HEK293 (cell line): ENCODE measurements around the gene TMPRSS12.

Experiments
- CTCF ChIA-PET: fragments of 350-600 bp; formaldehyde crosslinking; extraction: SDS; loops from one replicate; lab custom pipeline; 2021; ENCODE audit warnings: antibody characterized with exemption; lab: Yijun Ruan, JAX
- POLR2A ChIA-PET: fragments of 300-600 bp; formaldehyde crosslinking; extraction: SDS; loops from one replicate; lab custom pipeline; 2020; ENCODE audit warnings: antibody characterized with exemption, inconsistent platforms; lab: Yijun Ruan, JAX
- H3K27ac ChIP-seq: fragments of 200-500 bp; sonication (Bioruptor generic); 2 replicates; pipeline ENCODE4 v1.5.1; 2014; ENCODE audit warnings: low read depth, low read length, control low read depth, inconsistent platforms; ENCODE audit errors: extremely low read depth
- H3K36me3 ChIP-seq, 2 experiments: fragments of 200-500 bp in 1 of 2; sonication (Bioruptor generic) in 1 of 2; 1 replicate in 1 of 2; 2 replicates in 1 of 2; pipeline ENCODE4 v1.5.1; 2014 to 2017; ENCODE audit warnings: inconsistent platforms in 2 of 2, low read length in 2 of 2; ENCODE audit not compliant: control insufficient read depth in 2 of 2, insufficient read depth in 1 of 2
- H3K4me1 ChIP-seq: fragments of 200-500 bp; sonication (Bioruptor generic); 2 replicates; pipeline ENCODE4 v1.5.1; 2014; ENCODE audit warnings: mild to moderate bottlenecking, low read length, inconsistent platforms; ENCODE audit not compliant: control insufficient read depth, insufficient read depth
- H3K4me3 ChIP-seq: 2 replicates; pipeline ENCODE4 v1.5.1; 2011; ENCODE audit warnings: low read depth, mild to moderate bottlenecking, control low read depth, low read length, moderate library complexity
- H3K9me3 ChIP-seq: fragments of 200-500 bp; sonication (Bioruptor generic); 2 replicates; pipeline ENCODE4 v1.5.1; 2014; ENCODE audit warnings: low read depth, low read length, inconsistent platforms; ENCODE audit not compliant: control insufficient read depth, insufficient read depth
- BCL11B ChIP-seq: fragments of 450-650 bp; formaldehyde crosslinking; IDR thresholded peaks from 2 replicates; pipeline ENCODE4 v1.5.1; 2016; ENCODE audit warnings: low read depth, missing biosample characterization, missing genetic modification characterization
- GFI1B ChIP-seq: fragments of 450-650 bp; formaldehyde crosslinking; IDR thresholded peaks from 2 replicates; pipeline ENCODE4 v1.5.1; 2016; ENCODE audit warnings: missing biosample characterization, missing genetic modification characterization
- KLF9 ChIP-seq: fragments of 450-650 bp; formaldehyde crosslinking; IDR thresholded peaks from 2 replicates; pipeline ENCODE4 v1.5.1; 2016; ENCODE audit warnings: missing biosample characterization, missing genetic modification characterization, low read depth
- SALL2 ChIP-seq: fragments of 450-650 bp; formaldehyde crosslinking; IDR thresholded peaks from 2 replicates; pipeline ENCODE4 v1.5.0; 2017; ENCODE audit warnings: missing biosample characterization, mild to moderate bottlenecking, missing genetic modification characterization, borderline replicate concordance
- ZEB2 ChIP-seq: fragments of 450-650 bp; formaldehyde crosslinking; IDR thresholded peaks from 2 replicates; pipeline ENCODE4 v1.5.1; 2016; ENCODE audit warnings: missing biosample characterization, missing genetic modification characterization
- ZNF2 ChIP-seq: fragments of 450-650 bp; formaldehyde crosslinking; IDR thresholded peaks from 2 replicates; pipeline ENCODE4 v1.5.1; 2016; ENCODE audit warnings: missing biosample characterization, missing genetic modification characterization
- ZNF214 ChIP-seq: fragments of 450-650 bp; formaldehyde crosslinking; IDR thresholded peaks from 2 replicates; pipeline ENCODE4 v1.5.1; 2017; ENCODE audit warnings: missing biosample characterization, mild to moderate bottlenecking, missing genetic modification characterization, borderline replicate concordance
- ZNF221 ChIP-seq: fragments of 450-650 bp; formaldehyde crosslinking; IDR thresholded peaks from 2 replicates; pipeline ENCODE4 v1.5.1; 2017; ENCODE audit warnings: missing biosample characterization, missing genetic modification characterization, borderline replicate concordance
- ZNF311 ChIP-seq: fragments of 450-650 bp; formaldehyde crosslinking; IDR thresholded peaks from 2 replicates; pipeline ENCODE4 v1.5.1; 2017; ENCODE audit warnings: missing biosample characterization, missing genetic modification characterization, borderline replicate concordance
- ZNF335 ChIP-seq: fragments of 450-650 bp; formaldehyde crosslinking; conservative IDR thresholded peaks from 2 replicates; pipeline ENCODE4 v1.5.1; 2016; ENCODE audit warnings: missing biosample characterization, missing genetic modification characterization
- ZNF416 ChIP-seq: fragments of 450-650 bp; formaldehyde crosslinking; IDR thresholded peaks from 2 replicates; pipeline ENCODE4 v1.5.1; 2016; ENCODE audit warnings: missing biosample characterization, missing genetic modification characterization
- ZNF510 ChIP-seq: fragments of 450-650 bp; formaldehyde crosslinking; IDR thresholded peaks from 2 replicates; pipeline ENCODE4 v1.5.1; 2018; ENCODE audit warnings: mild to moderate bottlenecking, missing genetic modification characterization, missing biosample characterization; ENCODE audit not compliant: insufficient replicate concordance
- ZNF529 ChIP-seq: fragments of 450-650 bp; formaldehyde crosslinking; IDR thresholded peaks from 2 replicates; pipeline ENCODE4 v1.5.1; 2017; ENCODE audit warnings: missing genetic modification characterization, missing biosample characterization; ENCODE audit not compliant: insufficient replicate concordance
- ZNF629 ChIP-seq: fragments of 450-650 bp; formaldehyde crosslinking; IDR thresholded peaks from 2 replicates; pipeline ENCODE4 v1.5.1; 2017; ENCODE audit warnings: missing biosample characterization, missing genetic modification characterization
- ZNF654 ChIP-seq: fragments of 450-650 bp; formaldehyde crosslinking; IDR thresholded peaks from 2 replicates; pipeline ENCODE4 v1.5.1; 2016; ENCODE audit warnings: low read depth, missing biosample characterization, missing genetic modification characterization
- ZNF677 ChIP-seq: fragments of 450-650 bp; IDR thresholded peaks from 2 replicates; pipeline ENCODE4 v1.5.0; 2018; ENCODE audit warnings: missing biosample characterization, mild to moderate bottlenecking, missing genetic modification characterization, moderate library complexity
- ZNF791 ChIP-seq: fragments of 450-650 bp; formaldehyde crosslinking; IDR thresholded peaks from 2 replicates; pipeline ENCODE4 v1.5.1; 2016; ENCODE audit warnings: missing biosample characterization, missing genetic modification characterization
- TF ChIP-seq, protein P1 (sequence below): fragments of 450-650 bp; formaldehyde crosslinking; IDR thresholded peaks from 2 replicates; pipeline ENCODE4 v1.5.1; 2016; ENCODE audit warnings: missing biosample characterization, missing genetic modification characterization, borderline replicate concordance
- TF ChIP-seq, protein P2 (sequence below): fragments of 450-650 bp; IDR thresholded peaks from 2 replicates; pipeline ENCODE4 v1.5.1; 2018; ENCODE audit warnings: missing biosample characterization, mild to moderate bottlenecking, missing genetic modification characterization
- TF ChIP-seq, protein P3 (sequence below): fragments of 450-650 bp; formaldehyde crosslinking; IDR thresholded peaks from 2 replicates; pipeline ENCODE4 v1.5.1; 2016; ENCODE audit warnings: missing biosample characterization, missing genetic modification characterization
- TF ChIP-seq, protein P4 (sequence below): fragments of 450-650 bp; formaldehyde crosslinking; IDR thresholded peaks from 2 replicates; pipeline ENCODE4 v1.5.1; 2016; ENCODE audit warnings: missing biosample characterization, missing genetic modification characterization, low read depth
- TF ChIP-seq, protein P5 (sequence below): fragments of 450-650 bp; formaldehyde crosslinking; IDR thresholded peaks from 2 replicates; pipeline ENCODE4 v1.5.1; 2016; ENCODE audit warnings: missing biosample characterization, missing genetic modification characterization

TMPRSS12 gene

DNA sequence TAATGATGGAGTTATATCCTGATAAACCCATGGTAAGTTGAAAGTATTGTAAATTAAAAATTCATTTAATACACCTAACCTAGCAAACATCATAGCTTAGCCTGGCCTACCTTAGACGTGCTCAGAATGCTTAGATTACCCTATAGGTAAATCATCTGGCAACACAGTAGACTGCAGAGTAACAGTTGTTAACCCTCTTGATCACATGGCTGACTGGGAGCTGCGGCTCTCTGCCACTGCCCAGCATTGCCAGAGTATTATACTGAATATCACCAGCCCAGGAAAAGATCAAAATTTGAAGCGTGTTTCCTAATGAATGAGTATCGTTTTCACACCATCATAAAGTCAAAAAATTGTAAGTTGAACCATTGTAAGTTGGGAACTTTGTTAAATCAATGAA, 17.8 kb upstream of the TMPRSS12 start:
- Histone ChIP-seq H3K4me3 (no peak overlapping the region), H3K27ac (no peak overlapping the region), H3K4me1 (no peaks in the 10 kb centered on the region), H3K36me3 (no peaks in the 10 kb centered on the region), H3K9me3 (no peaks in the 10 kb centered on the region)
- TF ChIP-seq ZNF677 (tag by site-specific recombination): no peak
- no peak for TF ChIP-seq ZNF416 (tag by site-specific recombination)
- TF ChIP-seq ZNF335: 0 out of 2 replicates have a peak, but pooled peaks have one; percentile 24
- no peak for TF ChIP-seq SALL2 (tag by site-specific recombination)
- TF ChIP-seq ZNF510 (tag by site-specific recombination): no peak
- TF ChIP-seq, protein P1, sequence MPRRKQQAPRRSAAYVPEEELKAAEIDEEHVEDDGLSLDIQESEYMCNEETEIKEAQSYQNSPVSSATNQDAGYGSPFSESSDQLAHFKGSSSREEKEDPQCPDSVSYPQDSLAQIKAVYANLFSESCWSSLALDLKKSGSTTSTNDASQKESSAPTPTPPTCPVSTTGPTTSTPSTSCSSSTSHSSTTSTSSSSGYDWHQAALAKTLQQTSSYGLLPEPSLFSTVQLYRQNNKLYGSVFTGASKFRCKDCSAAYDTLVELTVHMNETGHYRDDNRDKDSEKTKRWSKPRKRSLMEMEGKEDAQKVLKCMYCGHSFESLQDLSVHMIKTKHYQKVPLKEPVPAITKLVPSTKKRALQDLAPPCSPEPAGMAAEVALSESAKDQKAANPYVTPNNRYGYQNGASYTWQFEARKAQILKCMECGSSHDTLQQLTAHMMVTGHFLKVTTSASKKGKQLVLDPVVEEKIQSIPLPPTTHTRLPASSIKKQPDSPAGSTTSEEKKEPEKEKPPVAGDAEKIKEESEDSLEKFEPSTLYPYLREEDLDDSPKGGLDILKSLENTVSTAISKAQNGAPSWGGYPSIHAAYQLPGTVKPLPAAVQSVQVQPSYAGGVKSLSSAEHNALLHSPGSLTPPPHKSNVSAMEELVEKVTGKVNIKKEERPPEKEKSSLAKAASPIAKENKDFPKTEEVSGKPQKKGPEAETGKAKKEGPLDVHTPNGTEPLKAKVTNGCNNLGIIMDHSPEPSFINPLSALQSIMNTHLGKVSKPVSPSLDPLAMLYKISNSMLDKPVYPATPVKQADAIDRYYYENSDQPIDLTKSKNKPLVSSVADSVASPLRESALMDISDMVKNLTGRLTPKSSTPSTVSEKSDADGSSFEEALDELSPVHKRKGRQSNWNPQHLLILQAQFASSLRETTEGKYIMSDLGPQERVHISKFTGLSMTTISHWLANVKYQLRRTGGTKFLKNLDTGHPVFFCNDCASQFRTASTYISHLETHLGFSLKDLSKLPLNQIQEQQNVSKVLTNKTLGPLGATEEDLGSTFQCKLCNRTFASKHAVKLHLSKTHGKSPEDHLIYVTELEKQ (tag by site-specific recombination): no peak
- TF ChIP-seq, protein P2, sequence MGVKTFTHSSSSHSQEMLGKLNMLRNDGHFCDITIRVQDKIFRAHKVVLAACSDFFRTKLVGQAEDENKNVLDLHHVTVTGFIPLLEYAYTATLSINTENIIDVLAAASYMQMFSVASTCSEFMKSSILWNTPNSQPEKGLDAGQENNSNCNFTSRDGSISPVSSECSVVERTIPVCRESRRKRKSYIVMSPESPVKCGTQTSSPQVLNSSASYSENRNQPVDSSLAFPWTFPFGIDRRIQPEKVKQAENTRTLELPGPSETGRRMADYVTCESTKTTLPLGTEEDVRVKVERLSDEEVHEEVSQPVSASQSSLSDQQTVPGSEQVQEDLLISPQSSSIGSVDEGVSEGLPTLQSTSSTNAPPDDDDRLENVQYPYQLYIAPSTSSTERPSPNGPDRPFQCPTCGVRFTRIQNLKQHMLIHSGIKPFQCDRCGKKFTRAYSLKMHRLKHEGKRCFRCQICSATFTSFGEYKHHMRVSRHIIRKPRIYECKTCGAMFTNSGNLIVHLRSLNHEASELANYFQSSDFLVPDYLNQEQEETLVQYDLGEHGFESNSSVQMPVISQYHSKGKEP (tag by site-specific recombination): no peak
- POLR2A ChIA-PET: interaction anchor here (0.7 to 1.4 kb wide), 3 partner anchors 201 to 516 kb away, joined by 3 to 5 read pairs (median 4); partner anchors contain the start of genes CSRNP2 and SLC11A2
- CTCF ChIA-PET: interaction anchor here (0.6 to 4.8 kb wide), 19 partner anchors 45 to 1047 kb away, joined by 3 to 55 read pairs (median 4); partner anchors contain the start of gene SLC11A2

DNA sequence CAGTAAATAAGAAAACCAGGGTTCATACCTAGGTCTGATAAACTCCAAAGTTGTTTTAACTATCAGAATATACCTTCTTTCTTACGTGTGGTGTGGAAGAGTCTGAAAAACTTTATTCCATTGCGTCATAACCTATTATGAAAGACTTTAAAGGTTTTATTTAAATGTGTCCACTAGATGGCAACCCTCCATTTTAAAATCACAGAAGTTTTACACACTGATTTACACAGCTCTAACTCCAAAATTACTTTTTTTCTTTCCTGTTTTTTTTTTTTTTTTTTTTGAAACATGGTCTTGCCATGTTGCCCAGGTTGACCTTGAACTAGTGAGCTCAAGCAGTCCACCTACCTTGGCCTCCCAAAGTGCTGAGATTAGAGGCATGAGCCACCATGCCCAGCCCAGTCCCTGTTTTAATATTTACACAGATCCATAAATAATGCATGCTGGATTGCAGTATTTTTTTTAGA, 17.3 kb upstream of the TMPRSS12 start:
- Histone ChIP-seq H3K4me3 (no peak overlapping the region), H3K27ac (no peak overlapping the region), H3K9me3 (no peaks in the 10 kb centered on the region), H3K36me3 (no peaks in the 10 kb centered on the region), H3K4me1 (no peaks in the 10 kb centered on the region)
- ChIA-PET CTCF (interaction anchor here (0.6 to 4.8 kb wide), 30 partner anchors 12 to 1048 kb away, joined by 3 to 55 read pairs (median 3); partner anchors contain the start of gene SLC11A2), POLR2A (interaction anchor here (0.7 to 1.4 kb wide), 3 partner anchors 201 to 515 kb away, joined by 3 to 5 read pairs (median 4); partner anchors contain the start of genes CSRNP2 and SLC11A2)
- TF ChIP-seq ZNF654 (tag by site-specific recombination) (peak; percentile 92), ZNF2 (peak; percentile 76; the same call in 1 of the 2 replicates), BCL11B (tag by site-specific recombination) (no peak), ZNF791 (no peak), KLF9 (tag by site-specific recombination) (no peak), ZNF311 (tag by site-specific recombination) (no peak), ZNF221 (tag by site-specific recombination) (no peak), ZEB2 (tag by site-specific recombination) (0 out of 2 replicates have a peak, but pooled peaks have one; percentile 27), ZNF629 (tag by site-specific recombination) (peak; percentile 95), ZNF214 (tag by site-specific recombination) (no peak), ZNF529 (tag by site-specific recombination) (no peak), ZNF335 (0 out of 2 replicates have a peak, but pooled peaks have one; percentile 3), GFI1B (peak; percentile 87)
- TF ChIP-seq, protein P3, sequence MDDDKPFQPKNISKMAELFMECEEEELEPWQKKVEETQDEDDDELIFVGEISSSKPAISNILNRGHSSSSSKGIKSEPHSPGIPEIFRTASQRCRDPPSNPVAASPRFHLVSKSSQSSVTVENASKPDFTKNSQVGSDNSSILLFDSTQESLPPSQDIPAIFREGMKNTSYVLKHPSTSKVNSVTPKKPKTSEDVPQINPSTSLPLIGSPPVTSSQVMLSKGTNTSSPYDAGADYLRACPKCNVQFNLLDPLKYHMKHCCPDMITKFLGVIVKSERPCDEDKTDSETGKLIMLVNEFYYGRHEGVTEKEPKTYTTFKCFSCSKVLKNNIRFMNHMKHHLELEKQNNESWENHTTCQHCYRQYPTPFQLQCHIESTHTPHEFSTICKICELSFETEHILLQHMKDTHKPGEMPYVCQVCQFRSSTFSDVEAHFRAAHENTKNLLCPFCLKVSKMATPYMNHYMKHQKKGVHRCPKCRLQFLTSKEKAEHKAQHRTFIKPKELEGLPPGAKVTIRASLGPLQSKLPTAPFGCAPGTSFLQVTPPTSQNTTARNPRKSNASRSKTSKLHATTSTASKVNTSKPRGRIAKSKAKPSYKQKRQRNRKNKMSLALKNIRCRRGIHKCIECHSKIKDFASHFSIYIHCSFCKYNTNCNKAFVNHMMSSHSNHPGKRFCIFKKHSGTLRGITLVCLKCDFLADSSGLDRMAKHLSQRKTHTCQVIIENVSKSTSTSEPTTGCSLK: no peak
- TF ChIP-seq, protein P4, sequence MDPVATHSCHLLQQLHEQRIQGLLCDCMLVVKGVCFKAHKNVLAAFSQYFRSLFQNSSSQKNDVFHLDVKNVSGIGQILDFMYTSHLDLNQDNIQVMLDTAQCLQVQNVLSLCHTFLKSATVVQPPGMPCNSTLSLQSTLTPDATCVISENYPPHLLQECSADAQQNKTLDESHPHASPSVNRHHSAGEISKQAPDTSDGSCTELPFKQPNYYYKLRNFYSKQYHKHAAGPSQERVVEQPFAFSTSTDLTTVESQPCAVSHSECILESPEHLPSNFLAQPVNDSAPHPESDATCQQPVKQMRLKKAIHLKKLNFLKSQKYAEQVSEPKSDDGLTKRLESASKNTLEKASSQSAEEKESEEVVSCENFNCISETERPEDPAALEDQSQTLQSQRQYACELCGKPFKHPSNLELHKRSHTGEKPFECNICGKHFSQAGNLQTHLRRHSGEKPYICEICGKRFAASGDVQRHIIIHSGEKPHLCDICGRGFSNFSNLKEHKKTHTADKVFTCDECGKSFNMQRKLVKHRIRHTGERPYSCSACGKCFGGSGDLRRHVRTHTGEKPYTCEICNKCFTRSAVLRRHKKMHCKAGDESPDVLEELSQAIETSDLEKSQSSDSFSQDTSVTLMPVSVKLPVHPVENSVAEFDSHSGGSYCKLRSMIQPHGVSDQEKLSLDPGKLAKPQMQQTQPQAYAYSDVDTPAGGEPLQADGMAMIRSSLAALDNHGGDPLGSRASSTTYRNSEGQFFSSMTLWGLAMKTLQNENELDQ (tag by site-specific recombination): no peak
- TF ChIP-seq, protein P5, sequence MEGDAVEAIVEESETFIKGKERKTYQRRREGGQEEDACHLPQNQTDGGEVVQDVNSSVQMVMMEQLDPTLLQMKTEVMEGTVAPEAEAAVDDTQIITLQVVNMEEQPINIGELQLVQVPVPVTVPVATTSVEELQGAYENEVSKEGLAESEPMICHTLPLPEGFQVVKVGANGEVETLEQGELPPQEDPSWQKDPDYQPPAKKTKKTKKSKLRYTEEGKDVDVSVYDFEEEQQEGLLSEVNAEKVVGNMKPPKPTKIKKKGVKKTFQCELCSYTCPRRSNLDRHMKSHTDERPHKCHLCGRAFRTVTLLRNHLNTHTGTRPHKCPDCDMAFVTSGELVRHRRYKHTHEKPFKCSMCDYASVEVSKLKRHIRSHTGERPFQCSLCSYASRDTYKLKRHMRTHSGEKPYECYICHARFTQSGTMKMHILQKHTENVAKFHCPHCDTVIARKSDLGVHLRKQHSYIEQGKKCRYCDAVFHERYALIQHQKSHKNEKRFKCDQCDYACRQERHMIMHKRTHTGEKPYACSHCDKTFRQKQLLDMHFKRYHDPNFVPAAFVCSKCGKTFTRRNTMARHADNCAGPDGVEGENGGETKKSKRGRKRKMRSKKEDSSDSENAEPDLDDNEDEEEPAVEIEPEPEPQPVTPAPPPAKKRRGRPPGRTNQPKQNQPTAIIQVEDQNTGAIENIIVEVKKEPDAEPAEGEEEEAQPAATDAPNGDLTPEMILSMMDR (tag by site-specific recombination): peak; percentile 60; the same call in 1 of the 2 replicates
